ENCODE measurements around the gene PKNOX2.

DNA sequence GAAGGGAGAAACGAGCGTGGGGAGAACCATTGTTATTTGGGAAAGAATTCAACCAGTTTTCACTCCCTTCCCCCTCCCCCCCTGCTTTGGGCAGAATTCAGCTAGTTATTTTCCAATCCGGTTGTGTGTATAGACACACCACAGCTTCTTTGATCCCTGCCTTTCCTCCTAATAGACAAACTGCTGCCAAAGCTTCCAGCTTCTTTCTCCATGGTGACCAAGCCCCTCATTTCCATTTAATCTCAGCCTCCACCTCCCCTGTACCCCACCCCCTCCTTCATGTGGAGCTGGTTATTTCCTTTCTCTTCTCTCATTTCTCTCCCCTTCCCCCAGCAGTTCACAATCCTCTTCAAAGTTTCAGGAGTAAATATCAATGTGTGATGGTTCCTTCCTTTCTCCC, 24.8 kb upstream of the PKNOX2 start:
- TF ChIP-seq, protein P1, sequence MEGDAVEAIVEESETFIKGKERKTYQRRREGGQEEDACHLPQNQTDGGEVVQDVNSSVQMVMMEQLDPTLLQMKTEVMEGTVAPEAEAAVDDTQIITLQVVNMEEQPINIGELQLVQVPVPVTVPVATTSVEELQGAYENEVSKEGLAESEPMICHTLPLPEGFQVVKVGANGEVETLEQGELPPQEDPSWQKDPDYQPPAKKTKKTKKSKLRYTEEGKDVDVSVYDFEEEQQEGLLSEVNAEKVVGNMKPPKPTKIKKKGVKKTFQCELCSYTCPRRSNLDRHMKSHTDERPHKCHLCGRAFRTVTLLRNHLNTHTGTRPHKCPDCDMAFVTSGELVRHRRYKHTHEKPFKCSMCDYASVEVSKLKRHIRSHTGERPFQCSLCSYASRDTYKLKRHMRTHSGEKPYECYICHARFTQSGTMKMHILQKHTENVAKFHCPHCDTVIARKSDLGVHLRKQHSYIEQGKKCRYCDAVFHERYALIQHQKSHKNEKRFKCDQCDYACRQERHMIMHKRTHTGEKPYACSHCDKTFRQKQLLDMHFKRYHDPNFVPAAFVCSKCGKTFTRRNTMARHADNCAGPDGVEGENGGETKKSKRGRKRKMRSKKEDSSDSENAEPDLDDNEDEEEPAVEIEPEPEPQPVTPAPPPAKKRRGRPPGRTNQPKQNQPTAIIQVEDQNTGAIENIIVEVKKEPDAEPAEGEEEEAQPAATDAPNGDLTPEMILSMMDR (IDR thresholded peaks at IDR 0.05; ENCODE audit: low read depth, low read length): no peak
- TF ChIP-seq EZH2phosphoT487 (IDR thresholded peaks at IDR 0.05; ENCODE audit: low read depth): no peak
